Peyer's patch (tissue), 4 donors: Measurements from ENCODE around the gene RASD1. TPM values are rescaled to one million over a fixed set of nuclear protein-coding genes. Genes with fewer than 3 reads are reported as not detected.
A peak's percentile ranks its signal among the peaks of the same experiment; 100 is the strongest.

Experiments used
- DNase-seq, 3 donors: peaks; one replicate each; pipeline ENCODE4 v3.0.0-alpha.2; 2017 to 2019
- H3K27ac ChIP-seq, 4 donors: fragments of 200-600 bp; sonication (generic); one replicate each; pipeline ENCODE4 v1.5.1; 2016 to 2019
- H3K27me3 ChIP-seq, 2 donors: fragments of 200-600 bp; sonication (generic); one replicate each; pipeline ENCODE4 v1.5.1; 2019
- H3K36me3 ChIP-seq, 3 donors: fragments of 200-600 bp; sonication (generic); one replicate each; pipeline ENCODE4 v1.5.1; 2016 to 2019
- H3K4me1 ChIP-seq, 4 donors: fragments of 200-600 bp; sonication (generic); one replicate each; pipeline ENCODE4 v1.5.1; 2016 to 2019
- H3K4me3 ChIP-seq, 4 donors: fragments of 200-600 bp; sonication (generic); 1 replicate in 3 of 4; 2 replicates in 1 of 4; pipeline ENCODE4 v1.5.1; 2016 to 2019; ENCODE audit warnings: mild to moderate bottlenecking in 1 of 4
- H3K9me3 ChIP-seq, 4 donors: fragments of 200-600 bp; sonication (generic); one replicate each; pipeline ENCODE4 v1.5.1; 2016 to 2019; ENCODE audit warnings: mild to moderate bottlenecking in 1 of 4
- CTCF ChIP-seq, 6 experiments: fragments of 450-650 bp in 4 of 6; fragments of 200-600 bp in 2 of 6; sonication (generic) in 1 of 6; IDR thresholded peaks; one replicate each; pipeline ENCODE4 v1.5.1; 2017 to 2019; ENCODE audit warnings: antibody characterized with exemption in 6 of 6, mild to moderate bottlenecking in 3 of 6, moderate library complexity in 1 of 6
- POLR2A ChIP-seq, 2 donors: fragments of 450-650 bp; IDR thresholded peaks; one replicate each; pipeline ENCODE4 v1.5.1; 2017; ENCODE audit warnings: antibody characterized with exemption in 2 of 2, mild to moderate bottlenecking in 2 of 2, moderate library complexity in 2 of 2
- total RNA-seq, 4 donors: library from RNA; depleted of rRNA; stranded (reverse); fragments of >200 nt; gene quantifications; one replicate each; pipeline ENCODE4 v1.1.0, GENCODE V29; 2016

The RASD1 gene
- total RNA-seq, 4 donors from 2014 or later = 15.0 to 32.2 (median 25.1) TPM

DNA sequence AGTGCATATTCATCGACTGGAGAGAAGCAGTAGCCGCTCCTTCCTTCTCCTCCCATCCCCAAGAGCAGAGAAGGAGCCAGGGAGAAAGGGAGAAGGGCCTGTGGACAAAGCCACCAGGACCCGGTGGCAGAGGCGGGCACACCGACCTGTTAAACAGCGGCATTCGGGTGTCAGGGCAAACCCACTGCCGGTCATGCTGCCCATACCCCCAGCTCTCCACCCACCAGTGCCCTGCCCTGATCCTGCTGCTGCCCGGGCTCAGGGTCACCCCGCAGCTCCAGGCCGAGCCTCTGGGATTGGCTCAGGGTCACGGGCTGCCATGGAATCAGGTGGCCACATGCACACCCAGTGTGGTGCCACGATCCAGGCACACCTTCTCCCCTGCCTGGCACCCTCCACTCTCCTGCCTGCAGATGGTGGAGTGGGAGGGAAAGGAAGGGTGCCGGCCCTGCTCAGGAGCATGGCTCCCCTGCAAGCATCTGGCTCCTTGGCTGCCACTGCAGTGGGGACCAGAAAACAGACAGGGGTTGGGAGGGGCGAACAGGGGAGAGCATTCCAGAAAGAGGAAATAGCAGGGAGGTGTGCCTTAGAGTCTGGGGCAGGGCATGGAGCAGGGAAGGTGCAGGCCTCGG lies 18.3 kb upstream of the RASD1 start:
- Histone ChIP-seq H3K4me3 (no peak overlapping the region), H3K27ac (no peak overlapping the region), H3K4me1 (no peaks in the 10 kb centered on the region), H3K27me3 (no peaks in the 10 kb centered on the region), H3K9me3 (no peaks in the 10 kb centered on the region), H3K36me3 (no peaks in the 10 kb centered on the region)
- no peak for DNase-seq
- no peak for TF ChIP-seq POLR2A (IDR thresholded peaks at IDR 0.05)
- no peak for TF ChIP-seq CTCF (IDR thresholded peaks at IDR 0.05)

DNA sequence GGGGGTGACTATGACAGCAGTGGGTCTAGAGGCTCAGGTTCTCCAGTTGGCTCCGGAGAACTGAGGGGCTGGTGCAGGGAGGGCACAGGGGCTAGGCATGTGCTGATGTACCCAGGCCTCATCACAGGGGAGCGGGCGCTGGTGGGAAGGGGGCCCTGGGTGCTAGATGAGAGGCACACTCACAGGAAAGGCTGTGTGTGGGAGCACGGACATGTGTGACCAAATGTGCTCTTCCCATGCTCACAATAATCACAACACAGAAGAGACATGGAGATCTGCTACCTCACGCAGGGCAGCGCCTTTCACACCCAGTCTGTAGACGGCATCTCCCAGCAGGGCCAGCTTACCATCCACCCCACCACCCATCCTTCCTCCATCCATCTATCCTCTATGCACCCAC lies 17.4 kb upstream of the RASD1 start:
- TF ChIP-seq CTCF (IDR thresholded peaks at IDR 0.05) = no peak
- no peak for TF ChIP-seq POLR2A (IDR thresholded peaks at IDR 0.05)
- Histone ChIP-seq H3K27ac (no peak overlapping the region), H3K9me3 (no peaks in the 10 kb centered on the region), H3K36me3 (no peaks in the 10 kb centered on the region), H3K4me1 (no peaks in the 10 kb centered on the region), H3K4me3 (no peak overlapping the region), H3K27me3 (no peaks in the 10 kb centered on the region)
- no peak for DNase-seq

DNA sequence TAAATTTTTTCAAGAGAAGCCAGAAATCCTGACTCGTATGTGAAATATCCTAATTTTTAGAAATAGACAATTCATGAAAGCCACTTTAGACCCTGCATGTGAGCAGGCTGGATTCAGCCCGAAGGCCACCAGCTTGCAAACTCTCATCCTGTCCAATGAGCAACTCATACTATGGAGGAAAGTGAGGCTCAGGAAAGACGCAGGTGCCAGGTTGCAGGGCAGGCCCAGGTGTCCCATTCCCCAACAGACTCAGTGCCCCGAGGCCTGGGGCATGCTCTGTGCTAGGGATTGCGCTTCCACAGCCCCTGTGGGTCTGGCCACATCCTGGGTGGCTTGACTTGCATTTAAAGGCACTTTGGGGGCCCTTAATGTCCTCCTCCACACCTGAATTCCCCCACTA lies 16.7 kb upstream of the RASD1 start:
- TF ChIP-seq CTCF (IDR thresholded peaks at IDR 0.05) (no peak), POLR2A (IDR thresholded peaks at IDR 0.05) (no peak)

DNA sequence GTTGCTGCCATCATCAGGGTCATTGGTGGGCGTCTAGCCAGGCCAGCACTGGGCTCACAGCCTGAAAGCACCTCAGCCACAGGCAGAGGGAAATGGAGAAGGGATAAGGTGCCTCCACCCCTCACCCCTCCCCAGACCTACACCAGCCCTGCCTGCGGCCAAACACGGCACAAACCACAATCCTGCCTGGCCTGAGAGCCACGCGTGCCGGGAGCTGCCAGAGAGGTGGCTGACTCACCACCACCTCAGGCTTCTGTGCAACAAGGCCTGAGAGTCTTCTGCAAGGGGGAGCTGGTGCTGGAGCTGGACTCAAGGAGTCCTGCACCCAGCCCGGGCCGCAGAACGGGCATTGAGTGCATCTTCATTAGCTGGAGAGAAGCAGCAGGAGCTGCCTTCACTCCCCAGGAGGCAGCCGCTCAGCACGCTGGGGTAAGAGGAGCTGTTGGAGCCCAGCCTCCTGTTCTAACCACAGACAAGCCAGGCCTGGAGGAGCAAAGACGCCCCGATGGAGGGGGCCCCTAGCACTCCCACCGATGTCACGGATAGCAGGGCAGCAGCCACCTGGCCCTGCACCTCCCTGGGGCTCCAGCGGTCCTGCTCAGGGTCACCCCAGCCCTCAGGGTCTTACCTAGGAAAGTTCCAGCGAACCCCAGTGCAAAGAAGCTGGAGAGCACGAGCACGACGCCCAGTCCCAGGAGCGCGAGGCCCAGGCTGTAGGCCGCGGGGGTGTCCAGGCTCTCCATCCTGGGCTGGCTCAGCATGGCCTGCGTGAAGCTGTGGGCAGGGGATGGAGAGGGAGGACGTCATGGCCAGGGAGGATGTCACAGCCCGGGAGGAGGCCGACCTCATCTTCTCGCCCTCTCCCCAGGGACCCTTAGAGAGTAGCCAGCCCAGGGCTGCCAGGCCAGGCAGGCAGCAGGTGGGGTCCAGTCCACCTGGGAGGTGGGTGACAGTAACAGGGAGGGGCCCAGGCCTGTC lies 16.0 kb upstream of the RASD1 start:
- TF ChIP-seq POLR2A (IDR thresholded peaks at IDR 0.05) (no peak), CTCF (IDR thresholded peaks at IDR 0.05) (no peak)
- H3K4me3 ChIP-seq = no peak overlapping the region
- H3K4me1 ChIP-seq = no peaks in the 10 kb centered on the region
- H3K36me3 ChIP-seq = no peaks in the 10 kb centered on the region
- peak in 1 of 3 donors; percentile 43 for DNase-seq
- no peaks in the 10 kb centered on the region for H3K27me3 ChIP-seq
- no peak overlapping the region for H3K27ac ChIP-seq
- H3K9me3 ChIP-seq = no peaks in the 10 kb centered on the region

More for the DNA sequence above, 16.7 kb upstream of the RASD1 start:
- Histone ChIP-seq H3K36me3 (no peaks in the 10 kb centered on the region), H3K27ac (no peak overlapping the region), H3K4me3 (no peak overlapping the region), H3K4me1 (no peaks in the 10 kb centered on the region), H3K9me3 (no peaks in the 10 kb centered on the region), H3K27me3 (no peaks in the 10 kb centered on the region)
- no peak for DNase-seq

- peaks cover 0 to 6% (median 0%) of the 10 kb centered on the region in 4 donors for H3K4me1 ChIP-seq
- H3K27ac ChIP-seq = no peak overlapping the region
- H3K36me3 ChIP-seq = no peaks in the 10 kb centered on the region
- DNase-seq = peak in 1 of 3 donors; percentile 27
- H3K4me3 ChIP-seq = no peak overlapping the region
- H3K9me3 ChIP-seq = no peaks in the 10 kb centered on the region
- TF ChIP-seq POLR2A (IDR thresholded peaks at IDR 0.05) = no peak
- TF ChIP-seq CTCF (IDR thresholded peaks at IDR 0.05) = no peak
- H3K27me3 ChIP-seq = no peaks in the 10 kb centered on the region
Measured at GRCh38 chr17:17511293-17511741, 15.1 kb upstream of the RASD1 start.
